ENCODE data around the gene PCYT1A.
"Not testable (repeated sequence)": the region's sequence is repeated elsewhere in the genome, so short reads cannot be mapped to it uniquely, and the experiment has no call there.

PCYT1A gene

DNA sequence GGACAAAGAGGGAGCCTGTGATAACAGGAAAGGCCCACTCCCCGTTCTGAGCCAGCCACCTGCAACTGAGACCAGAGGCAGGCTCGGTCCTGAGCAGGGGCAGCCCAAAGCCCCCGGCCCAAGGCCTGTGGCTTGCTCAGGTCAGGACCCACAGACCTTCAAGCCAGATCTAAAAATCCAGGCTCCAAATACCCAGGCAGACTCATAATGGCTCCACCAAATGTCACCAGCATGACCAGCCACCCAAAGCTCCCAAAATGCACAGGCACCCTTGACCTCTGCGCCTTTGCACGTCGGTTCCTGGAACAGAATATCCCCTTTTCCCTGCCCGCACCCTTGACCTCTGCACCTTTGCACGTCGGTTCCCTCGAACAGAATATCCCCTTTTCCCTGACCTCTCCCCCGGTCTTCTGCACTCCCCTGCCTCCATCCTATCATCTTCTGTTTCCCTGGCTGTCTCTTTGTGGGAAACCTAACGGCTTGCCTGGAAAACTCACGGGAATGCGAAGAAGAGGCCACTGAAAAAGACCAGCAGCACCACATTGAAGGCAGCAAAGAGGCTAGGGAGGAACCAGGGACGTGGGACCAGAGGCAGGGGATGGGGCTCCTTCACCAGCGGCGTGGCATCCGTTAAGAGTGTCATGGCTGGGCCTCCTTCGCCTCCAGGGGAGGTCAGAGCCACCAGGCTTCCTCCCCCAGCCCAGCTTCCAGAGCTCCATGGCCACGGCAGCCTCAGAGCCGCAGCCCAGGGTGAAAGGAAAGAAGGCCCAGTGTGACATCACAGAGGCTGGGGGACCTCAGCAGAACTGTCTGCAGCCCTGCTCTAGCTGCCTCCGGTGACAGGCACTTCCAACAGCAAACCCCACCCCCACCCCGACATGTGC, 76.6 kb downstream of the PCYT1A start, which contains the start of gene ZDHHC19:
TSS of gene ZDHHC19 (minus strand) at position 728 of the 884 bp plus-strand sequence. CDS start at position 643, 85 bp downstream.
- FAIRE-seq: no peak

DNA sequence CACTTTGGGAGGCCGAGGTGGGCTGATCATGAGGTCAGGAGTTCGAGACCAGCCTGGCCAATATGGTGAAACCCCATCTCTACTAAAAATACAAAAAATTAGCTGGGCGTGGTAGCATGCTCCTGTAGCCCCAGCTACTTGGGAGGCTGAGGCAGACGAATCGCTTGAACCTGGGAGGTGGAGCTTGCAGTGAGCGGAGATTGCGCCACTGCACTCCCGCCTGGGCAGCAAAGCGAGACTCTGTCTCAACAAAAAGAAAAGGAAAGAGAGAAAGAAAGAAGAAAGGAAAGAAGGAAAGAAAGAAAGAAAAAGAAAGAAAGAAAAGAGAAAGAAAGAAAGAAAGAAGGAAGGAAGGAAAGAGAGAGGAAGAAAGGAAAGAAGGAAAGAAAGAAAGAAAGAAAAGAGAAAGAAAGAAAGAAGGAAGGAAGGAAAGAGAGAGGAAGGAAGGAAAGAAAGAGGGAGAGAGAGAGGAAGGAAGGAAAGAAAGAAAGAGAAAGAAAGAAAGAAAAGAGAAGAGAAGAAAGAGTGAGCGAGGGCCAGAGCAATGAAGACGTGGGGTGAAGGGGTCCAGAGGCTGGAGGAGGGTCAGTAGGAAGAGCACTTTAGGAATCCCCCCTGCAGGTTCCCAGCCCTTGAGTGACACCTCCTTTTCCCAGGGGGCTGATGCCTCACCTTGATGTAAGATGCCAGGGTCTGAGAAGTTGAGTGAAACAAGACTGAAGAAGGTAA, 77.4 kb downstream of the PCYT1A start:
- FAIRE-seq: not testable (repeated sequence)

DNA sequence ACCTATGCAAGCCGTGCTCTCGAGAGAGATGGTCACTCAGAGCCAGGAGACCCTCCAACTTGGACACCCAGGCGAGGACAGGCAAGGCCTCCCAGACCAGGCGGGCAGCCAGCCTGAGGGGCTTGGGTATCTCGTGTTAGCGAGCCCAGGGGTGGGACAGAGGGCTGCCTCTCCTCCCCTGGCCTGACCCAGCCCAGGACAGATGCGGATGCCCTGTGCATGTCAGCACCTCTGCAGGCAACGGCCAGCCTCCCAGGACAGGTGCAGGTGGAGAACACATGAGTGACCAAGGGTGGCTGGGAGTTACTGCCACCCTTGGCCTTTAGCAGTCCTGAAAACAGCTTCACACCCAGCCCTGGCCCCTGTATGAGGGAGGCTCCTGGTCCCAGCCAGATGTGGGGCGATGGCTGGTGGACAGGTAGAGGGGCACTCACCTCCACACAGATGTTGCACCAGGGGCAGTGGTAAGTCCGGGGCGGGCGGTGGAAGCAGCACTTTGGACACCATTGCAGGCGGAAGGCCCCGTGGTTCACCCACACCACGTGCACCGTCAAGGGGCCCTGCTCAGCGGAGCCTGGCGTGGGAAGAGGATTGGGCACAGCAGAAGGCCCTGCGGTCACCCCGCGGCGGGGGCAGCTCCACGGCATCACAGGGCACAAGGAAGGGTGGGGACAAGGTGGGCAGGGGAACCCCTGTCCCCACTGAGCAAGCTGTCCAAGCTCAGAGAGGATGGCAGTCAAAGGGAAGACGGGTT, 78.4 kb downstream of the PCYT1A start:
- no peak for FAIRE-seq

DNA sequence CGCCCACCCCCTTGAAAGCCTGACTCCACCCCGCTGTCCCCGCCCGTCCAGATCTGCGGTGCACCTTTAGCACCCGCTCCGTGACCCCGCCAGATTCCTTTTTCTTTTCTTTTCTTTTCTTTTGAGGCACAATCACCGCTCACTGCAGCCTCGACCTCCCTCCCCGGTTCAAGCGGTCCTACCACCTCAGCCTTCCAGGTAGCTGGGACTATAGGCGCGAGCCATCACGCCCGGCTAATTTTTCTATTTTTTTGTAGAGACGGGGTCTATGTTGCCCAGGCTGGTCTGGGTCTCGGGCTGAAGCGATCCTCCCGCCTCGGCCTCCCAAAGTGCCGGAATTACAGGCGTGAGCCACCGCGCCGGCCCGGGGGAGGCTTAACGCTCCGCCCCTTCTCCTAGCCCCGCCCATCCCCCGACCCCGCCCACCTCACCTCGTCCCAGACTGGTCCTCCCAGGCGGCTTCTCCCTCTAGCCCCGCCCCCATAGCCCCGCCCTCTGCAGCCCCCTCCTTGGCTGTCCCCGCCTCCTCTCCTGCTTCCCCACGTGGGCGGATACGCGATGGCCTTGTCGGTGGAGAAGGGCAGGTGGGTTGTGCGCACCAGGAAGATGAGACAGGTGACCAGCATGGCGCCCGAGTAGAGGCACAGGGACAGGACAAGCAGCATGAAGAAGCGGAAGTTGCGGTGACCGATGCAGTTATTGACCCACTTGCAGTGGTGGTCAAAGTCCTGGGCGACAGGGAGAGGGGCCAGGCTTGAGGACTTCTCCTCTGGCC, 79.5 kb downstream of the PCYT1A start:
- no peak for FAIRE-seq

DNA sequence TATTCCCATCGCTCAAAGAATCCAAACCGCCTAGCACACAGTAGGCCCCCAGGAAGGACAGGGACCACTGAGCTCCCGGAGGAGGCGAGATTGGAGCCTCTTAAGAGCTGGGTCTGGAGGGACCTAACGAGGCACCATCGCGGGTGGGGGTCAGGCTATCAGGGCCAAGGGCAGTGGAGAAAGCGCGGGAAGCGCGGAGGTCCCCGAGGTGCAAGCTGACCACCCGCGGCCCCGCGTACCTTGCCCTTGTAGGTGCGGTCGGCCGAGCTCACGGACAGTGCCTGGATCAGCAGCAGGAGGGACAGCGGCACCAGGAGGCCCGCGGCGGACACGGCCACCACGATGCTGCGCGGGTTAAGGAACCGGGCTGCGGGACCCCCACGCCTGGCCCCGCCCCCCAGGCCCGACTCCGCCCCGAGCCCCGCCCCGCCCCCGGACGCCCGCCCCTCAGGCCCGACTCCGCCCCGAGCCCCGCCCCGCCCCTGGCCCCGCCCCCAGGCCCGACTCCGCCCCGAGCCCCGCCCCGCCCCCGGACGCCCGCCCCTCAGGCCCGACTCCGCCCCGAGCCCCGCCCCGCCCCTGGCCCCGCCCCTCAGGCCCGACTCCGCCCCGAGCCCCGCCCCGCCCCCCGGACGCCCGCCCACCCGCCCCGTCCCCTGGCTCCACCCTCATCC, 80.2 kb downstream of the PCYT1A start:
- no peak for FAIRE-seq

DNA sequence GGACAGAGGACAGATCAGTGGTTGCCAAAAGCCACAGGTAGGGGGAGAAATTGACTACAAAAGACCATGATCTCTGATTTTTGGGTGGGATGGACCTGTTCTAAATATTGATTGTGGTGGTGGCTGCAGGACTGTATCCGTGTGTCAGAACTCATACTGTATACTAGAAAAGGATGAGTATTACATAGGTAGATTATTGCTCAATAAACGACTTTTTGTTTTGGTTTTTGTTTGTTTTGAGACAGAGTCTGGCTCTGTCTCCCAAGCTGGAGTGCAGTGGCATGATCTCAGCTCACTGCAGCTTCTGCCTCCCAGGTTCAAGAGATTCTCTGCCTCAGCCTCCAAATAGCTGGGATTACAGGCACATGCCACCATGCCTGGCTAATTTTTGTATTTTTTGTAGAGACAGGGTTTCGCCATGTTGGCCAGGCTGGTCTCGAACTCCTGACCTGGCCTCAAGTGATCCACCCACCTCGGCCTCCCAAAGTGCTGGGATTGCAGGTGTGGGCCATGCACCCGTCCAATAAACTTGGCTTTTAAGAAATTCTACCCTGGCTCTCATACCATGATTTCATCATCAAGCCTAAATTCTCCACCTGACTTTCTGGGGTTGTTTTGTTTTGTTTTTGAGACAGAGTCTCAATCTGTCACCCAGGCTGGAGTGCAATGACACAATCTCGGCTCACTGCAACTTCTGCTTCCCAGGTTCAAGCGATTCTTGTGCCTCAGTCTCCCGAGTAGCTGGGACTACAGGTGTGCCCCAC, 81.9 kb downstream of the PCYT1A start:
- FAIRE-seq: not testable (repeated sequence)

DNA sequence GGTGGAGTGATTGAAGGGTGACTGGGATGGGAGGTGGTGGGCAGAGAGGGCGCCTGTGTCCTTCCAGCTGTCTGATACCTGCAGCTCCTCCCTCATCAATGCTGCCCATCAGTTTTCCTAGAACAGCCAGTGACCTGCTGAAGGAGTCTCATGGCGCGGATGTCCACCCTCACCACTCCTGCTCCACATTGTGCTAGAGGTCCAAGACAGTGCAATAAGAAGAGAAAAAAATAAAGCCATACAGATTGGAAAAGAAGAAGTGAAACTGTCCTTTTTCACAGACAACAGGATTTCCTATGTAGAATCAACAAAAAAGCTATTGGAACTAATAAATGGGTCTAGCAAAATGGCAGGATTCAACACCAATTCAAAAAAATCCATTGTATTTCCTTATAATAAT, 83.7 kb downstream of the PCYT1A start:
- FAIRE-seq: no peak

DNA sequence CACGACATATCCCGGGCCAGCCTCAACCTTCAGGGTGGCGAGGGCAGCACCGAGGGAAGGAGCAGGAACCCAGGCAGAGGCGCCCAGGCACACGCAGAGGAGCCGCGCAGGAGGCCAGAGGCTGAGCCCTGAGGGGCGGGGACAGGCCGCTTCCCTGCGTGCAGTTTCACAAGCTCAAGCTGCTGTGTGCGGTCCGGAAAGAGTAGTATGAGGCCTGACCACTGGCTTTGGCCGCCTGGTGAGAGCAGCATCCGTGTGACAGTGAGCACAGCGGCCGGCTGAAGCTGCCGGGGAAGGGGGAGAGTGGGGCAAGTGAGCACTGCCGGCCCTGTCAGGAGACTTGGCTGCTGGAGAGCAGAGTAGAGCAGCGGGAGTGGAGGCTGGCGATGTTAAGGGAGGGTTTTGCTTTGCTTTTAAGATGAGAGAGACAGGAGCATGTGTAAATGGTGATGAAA, 85.0 kb downstream of the PCYT1A start:
- FAIRE-seq: no peak

DNA sequence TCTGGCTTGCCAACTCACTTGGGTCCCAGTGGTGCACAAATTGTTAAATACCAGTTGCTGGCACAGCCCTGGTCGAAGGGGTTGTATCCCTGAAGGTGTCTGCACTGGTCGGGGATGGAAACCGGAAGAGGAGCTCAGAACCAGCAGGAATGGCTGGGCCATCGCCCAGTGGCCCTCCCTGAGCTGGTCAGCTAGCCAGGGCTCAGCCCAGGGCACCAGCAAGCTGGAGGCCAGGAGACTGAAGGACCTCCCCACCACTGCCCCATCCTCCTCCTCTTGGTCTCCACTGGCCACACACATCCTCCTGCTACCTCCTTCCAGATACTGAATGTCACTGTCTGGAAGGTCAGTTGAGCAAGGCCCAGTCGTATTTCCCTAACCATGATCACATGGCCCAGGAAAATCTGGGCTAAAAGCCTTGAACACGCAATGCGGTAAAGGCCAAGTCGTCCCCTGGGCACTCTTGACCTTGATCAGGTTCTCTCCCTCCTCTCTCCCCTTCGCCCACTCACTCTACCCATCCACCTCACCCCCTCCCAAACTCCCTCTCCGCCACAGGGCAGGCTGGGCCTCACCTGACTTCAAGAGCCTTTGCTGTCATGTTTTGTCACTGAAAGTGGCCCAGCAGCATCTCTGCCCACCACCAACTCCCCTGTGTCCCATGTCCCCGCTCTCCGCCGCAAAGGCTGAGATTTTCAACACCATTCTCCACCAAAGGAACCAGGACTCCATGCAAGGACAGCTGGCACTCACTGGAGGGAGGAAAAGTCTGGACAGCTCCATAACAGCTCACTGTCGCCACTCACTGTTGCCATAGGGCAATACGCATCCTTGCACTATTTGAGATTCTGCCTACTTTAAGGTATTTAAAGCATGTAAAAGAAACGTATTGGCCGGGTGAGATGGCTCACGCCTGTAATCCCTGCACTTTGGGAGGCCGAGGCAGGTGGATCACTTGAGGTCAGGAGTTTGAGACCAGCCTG, 88.5 kb downstream of the PCYT1A start:
- no peak for FAIRE-seq

DNA sequence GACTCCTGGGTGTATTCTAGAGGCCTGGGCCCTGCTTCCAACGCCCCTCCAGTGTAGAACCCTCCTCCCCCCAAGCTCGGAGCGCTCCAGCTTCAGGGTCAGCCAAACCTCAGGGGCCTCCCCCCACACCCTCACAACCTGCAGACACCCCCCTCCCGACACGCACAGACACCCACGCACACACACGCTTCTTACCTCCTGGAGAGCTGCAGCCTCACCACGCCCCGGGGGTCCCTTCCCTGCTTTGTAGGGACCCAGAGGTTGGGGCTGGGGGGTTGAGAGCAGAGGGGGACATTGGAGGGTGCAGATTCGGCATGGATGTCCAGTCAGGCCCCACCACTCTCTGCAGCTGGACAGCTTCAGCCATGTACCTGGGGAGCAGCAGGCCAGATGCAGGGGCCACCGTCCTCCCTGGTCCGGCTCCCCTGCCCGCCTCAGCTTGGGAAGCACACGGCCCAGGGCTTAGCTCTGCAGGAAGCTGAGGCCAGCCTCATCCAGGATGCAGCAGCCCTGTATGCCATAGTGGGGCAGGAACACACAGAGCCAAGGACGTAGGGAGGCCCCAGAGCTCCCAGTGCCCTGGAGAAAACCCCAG, 89.3 kb downstream of the PCYT1A start:
- FAIRE-seq: no peak

DNA sequence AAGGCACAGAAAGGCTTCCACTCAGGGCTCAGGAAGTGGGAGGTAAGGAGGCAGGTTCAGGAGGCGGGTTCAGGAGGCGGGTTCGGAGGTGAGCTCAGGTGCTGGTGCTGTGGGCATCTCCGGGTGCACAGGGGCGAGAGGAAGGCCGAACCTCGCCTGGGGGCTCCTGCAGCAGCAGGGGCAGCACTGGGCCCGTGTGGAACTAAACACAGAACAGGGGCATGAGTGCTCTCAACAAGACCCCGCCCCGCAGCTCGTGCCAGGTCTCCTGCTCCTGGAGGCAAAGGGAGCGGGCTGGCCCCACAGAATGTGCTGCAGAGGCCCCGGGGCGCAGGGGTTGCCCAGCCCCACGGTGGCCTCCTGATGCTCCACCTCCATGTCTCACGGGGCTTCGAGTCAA, 90.0 kb downstream of the PCYT1A start:
- no peak for FAIRE-seq

DNA sequence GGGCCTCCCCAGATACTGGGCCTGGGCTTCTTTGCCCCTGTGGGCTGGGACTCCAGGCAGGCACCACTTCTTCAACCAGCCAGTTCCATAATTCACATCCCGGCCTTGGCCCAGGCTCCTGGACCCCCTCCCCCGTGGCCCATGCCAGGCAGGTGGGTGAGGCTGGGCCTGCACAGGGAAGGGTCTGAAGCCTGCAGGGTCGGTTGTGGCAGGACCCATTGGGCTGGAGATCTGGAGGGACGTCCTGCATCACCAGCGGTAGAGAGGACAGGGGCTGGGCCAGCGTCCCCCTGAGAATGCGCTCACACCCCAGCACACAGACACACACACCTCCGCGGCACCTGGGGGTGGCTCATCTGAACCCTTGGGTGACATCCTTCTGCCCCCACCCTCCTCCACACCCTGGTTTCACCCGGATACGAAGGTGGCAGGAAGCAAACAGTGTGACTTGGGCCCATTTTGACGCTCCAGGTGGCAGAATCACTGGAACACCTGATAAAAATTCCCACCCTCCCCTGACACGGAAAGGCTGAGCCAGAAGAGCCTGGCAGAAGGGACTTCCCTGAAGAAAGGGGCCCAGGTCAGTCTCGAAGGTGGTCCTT, 91.8 kb downstream of the PCYT1A start:
- FAIRE-seq: no peak

DNA sequence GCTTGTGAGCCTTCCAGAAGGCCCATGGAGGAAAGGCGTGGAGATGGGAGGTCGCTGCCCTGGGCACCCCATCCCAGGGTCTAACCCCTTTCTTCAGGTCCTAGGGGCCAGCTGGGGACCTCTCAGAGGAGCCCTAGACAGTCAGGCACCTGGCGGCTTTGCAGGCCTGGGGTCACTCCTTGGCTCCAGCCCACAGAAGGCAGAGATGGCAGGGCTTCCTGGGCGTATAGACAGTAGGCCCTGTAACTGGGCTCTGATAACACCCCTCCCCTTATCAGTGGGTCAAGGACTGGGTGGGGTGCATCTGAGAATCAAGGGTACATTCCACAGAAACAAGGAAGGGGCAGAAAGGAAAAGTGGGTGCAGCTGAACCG, 93.0 kb downstream of the PCYT1A start:
- no peak for FAIRE-seq

DNA sequence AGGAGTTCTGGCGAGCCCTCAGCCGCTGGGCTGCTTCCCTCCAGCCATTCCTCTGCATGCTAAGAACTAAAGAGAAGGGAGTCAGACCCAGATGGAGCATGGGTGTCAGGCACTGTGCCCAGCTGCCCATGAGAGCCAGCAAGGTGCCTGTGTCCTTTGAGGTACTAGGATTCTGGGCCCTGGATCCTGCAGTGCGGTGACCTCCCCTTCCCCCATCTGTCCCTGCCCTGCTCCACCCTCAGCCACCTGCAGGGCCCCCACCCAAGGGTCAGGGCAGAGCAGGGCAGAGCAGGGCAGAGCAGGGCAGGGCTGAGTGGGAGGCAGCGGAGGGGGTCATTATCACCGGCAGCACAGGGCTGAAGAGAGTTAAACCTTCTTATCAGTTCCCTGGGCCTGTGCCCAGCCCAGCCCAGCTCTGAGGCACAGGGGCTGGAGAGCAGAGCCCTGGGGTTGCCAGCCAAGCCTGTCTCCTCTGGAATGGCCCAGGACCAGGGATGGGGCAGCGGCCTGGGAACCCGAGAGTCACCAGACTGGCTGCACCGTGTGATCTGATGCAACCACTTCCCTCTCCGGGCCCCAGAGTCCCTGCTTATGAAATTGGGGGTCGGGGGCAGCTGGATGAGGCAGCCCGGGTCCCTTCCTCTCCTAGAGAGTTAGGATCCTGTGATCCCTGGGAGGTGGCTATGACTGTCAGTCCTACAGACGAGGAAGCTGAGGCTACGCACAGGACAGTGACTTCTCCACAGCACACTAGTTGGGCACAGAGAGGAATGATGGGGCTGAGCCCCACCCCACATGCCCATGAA, 93.6 kb downstream of the PCYT1A start:
- FAIRE-seq: no peak

DNA sequence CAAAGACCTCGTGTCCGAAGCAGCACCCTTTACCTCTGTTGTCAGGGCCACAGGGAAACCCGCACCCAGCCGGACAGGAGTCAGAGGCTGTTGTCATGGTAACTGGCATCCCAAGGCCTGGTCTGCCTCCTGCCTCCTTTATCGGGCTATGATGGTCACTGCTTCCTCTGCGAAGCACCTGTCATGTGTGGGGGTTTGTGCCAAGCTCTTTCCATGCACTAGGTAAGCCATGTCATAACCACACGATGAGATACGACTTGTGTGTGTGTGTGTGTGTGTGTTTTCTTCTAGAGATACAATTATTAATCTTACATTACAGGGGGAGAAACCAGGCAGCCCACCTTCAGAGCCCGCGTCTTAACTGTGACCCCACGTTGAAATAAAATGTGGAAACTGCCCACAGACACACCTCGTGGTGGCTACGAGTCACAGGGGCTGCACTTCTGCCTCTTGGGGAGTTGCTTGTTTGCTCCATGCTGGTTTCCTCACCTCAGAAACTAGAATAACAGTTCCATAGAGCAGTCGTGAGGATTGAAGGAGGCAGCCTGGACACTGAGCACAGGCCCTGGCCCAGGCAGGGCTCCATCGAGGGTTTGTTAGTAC, 94.3 kb downstream of the PCYT1A start:
- FAIRE-seq: no peak

DNA sequence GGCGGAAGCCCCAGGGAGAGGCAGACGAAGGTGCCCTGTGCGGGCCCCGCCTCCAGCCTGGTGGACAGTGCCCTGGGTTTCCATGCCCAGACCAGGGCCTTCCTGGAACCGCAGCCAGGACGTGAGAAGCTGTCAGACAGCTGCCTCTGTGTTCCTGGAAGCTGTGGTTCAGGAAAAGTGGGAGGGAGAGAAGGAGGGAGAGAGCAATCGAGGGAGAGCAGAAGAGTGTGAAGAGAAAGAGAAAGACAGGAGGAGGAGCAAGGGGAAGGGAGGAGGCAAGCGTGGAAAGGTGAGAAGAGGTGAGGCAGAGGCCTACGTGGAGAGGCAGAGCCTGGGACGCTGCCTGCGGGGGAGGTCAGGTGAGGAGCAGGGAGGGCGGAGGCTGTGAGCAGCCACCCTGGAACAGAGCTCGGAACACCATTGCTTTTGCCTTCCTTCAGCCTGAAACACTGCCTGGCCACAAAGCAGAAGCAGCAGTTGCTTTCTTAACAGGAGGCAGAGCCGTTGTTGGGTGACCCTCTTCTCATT, 94.9 kb downstream of the PCYT1A start:
- no peak for FAIRE-seq

DNA sequence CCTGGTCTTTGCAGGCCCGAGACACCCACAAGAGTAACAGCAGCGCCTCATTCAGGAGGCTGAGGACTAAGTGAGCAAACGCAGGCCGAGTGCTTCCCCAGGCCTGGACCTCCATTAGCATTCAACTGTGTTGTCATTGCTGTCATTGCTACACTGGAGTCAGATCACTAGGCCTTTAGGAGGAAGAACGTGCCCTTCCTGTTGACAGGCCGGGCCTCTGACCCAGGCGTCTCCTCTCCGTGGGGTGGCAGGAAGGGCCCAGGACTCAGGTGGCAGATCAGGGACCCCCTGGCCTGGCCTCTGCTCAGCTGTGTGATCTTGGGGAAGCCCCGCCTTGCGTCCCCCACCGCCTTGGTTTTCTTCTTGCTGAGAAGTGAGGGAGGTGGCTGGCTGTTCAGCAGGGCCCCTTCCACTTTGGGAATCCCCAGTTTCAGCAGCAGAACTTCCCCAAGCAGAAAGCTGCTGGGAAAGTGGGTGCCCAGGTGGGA, 95.4 kb downstream of the PCYT1A start:
- no peak for FAIRE-seq
